Daoy (cell line): ENCODE data around the gene RAPGEF1. TPM values are rescaled to one million over a fixed set of nuclear protein-coding genes. Genes with fewer than 3 reads are reported as not detected.
A peak's percentile ranks its signal among the peaks of the same experiment; 100 is the strongest.

Experiments used
- DNase-seq: peaks from one replicate; pipeline ENCODE4 v3.0.0-alpha.2; 2015; ENCODE audit warnings: low read depth
- total RNA-seq: library from RNA; depleted of rRNA; stranded (reverse); fragments of >200 nt; shearing (Covaris generic); gene quantifications from 2 replicates; pipeline ENCODE4 v1.2.3, GENCODE V29; 2014

Gene RAPGEF1
- total RNA-seq, 1 experiment from 2014 or later, result 34.2 TPM

- DNase-seq, result no peak
Observed at GRCh38 chr9:131752231-131752884, 12.5 kb upstream of the RAPGEF1 start.

DNA sequence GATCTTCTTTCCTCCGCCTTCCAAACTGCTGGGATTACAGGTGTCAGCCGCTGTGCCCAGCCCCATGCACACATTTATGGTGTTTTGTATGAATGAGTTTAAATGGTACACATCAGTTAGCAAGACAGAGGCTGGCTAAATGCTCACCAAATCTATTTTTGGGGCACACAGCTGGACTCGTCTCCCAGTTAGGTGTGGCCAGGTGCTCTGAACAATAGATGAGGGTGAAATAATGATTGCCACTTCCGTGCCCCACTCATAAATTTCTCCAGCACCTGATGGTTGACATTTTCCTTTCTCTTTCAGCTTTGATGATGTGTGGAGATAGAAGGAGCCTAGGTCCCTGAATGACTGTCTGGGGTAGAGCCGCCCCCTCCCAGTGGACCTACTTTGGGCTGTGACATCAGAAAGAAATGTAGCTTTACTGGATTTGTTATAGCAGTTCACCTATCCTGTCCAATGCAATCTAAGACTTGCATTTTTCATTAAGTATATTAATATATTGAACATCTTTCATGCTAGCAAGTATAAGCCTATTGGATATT, 8.6 kb upstream of the RAPGEF1 start:
- DNase-seq, result no peak

DNA sequence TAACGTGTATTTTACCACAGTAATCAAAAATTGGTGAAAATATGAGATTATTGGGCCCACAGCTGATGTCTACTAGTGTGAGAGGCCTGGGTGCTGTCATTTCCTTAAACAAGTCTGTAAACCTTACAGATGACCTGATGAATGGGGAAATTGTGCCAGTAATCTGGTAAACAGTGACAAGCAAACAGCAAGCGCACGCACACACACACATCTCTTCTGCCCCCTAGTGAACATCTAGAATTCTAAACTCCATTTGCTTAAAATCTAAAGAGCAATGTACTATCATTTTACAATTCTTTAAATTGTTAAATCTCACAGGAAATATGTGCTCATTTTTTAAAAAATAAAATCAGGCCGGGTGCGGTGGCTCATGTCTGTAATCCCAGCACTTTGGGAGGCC, 7.5 kb upstream of the RAPGEF1 start:
- peak; percentile 50 for DNase-seq

DNA sequence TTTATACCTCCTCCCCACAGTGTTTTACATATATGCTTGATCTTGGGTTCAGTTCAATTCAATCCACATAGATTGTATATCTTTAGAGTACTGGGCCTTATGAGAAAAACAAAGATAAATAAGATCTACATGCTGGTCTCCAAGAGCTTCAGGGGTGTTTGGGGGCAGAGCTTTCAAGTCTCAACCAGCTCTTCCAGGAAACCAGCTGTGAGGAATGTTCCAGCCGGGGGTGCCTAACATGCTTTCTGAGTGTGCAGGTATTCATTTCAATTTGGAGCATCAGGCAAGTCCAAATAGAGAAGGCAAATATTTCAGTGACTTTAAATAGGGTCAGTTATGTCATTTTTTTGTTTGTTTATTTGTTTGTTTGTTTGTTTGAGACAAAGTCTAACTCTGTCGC, 5.7 kb upstream of the RAPGEF1 start:
- no peak for DNase-seq

DNA sequence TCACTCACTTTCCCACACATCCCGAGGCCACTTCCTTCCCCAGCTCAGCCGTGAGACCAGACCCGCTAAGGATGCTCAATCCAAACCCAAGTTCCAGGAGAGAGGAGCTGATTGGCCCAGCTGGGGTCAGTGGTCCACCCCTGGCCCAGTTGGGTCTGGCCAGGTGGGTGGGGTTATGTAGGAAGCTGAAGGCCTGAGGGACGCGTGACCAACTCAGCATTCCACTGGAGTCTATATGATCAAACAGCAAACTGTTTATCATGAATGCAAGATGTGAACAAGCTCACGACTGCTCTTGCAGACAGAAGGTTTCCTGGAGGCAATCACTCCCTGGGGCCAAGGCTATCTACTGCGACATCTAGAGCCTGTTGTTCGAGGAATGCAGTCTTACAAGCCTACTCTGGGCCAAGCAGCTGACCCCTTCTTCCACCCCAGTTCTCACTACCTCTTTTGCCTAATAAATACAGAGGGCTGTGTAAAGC, 4.9 kb upstream of the RAPGEF1 start:
- no peak for DNase-seq

- DNase-seq, result peak; percentile 44
Observed at GRCh38 chr9:131744171-131744719, 4.4 kb upstream of the RAPGEF1 start.

DNA sequence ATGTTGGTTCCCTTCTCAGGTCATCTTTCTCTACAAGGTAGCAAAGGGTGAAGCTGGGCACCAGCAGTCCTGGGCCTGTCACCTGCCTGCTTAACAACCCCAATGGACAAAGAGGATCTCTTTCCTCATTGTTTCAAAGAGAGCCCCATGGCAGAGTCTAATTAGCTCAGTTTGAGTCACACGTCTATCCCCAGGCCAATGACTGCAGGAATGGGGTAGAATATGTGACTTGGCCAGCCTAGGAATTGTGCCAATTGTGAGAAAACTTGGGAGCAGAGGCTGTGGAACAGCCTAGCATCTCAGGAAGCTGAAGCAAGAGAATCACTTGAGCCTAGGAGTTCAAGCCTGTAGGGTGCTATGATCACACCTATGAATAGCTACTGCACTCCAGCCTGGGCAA, 3.6 kb upstream of the RAPGEF1 start:
- DNase-seq, result no peak

DNA sequence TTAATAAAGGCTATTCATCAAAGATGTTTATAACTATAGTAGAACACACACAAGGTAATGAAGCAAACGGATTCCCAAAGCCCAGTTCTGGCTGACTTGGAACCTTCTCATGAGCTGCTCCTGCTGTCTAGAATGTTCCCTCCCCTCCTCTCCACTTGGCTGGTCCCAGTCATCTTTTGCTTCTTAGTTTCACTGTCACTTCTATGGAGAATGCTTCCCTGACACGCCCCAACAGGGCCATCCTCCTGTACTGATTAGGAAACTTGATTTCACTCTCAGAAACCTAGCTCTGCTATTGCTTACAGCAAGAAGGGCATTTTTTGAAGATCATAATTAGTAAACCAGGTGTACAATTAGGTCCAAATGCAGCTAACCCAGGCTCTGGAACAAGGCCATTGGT, 3.2 kb upstream of the RAPGEF1 start:
- DNase-seq, result no peak

- DNase-seq, result no peak
Observed at GRCh38 chr9:131740898-131741297, 1.0 kb upstream of the RAPGEF1 start.

DNA sequence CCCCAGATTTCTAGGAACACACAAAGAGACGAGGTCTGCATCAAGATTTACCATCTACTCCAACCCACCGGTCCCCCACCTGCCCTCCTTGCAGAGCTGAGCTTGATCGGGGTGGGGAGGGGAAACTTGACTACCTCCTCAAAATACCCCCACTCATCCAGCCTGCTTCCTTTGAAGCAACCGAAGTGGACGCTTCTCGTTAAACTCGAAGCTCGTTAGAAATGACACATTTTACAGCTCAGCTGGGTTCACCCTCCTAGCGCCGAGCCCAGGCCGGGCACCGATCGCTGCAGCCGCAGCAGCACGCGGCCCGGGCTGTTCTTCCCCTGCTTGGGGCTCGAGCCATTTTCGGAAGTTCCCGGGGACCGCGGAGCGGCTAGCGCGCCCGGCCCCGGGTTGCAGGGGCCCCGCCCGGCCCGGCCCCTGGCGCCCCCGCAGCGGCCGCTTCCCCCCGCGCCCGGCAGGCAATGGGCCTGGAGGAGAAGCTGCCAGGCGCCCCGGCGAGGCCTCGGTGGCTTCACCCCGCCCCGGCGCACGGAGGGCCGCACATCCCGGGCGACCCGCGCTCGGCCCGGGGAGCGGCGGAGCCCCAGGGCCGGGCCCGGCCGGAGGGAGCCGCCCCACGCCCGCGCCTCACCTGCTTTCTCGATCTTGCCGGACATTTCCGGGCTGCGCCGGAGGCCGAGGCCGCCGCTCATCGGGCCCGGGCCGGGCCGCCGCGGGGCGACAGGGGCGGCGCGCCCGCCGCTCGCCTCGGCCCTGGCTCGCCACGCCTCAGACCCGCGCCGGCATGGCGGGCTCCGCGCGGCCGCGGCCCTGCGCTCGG, 530 bp downstream of the RAPGEF1 start:
- peak; percentile 62 for DNase-seq

DNA sequence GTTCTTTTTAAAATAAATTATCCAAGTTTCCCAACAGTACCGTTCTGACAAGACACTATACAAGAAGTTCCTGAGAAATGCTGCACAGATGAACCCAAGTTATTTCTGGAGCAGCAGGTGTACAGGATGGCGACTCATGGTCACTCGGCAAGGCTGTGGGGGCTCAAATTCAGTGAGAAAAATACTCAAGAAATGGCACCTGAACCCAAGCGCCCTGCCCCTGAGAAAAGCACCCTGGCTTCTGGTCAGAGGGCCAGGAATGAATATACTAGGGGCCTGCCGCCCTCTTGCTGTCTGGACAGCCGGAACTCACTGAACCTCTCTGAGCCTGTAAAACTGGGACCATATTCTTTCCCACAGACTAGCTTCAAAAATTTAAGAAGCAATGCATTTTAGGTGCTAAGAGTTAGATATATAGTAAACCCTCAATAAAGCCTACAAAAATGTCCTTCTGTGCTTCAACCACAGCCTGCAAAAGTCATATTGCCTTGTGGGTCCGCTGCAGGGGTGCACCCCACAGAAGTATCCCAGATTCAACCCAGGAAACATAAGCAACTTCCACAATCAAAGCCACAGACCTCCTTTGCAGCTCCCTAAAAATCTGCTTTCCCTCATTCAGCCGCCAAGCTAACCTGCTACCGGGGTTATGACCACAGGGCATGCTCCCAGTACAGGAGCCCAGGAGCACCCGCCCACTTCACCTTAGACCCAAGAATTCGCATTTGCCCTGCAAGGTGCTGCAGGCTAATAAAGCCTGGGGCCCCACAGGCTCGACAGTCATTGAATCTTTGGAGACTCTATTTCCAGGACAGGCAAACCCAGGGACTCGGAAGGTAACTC, 1.4 kb downstream of the RAPGEF1 start:
- no peak for DNase-seq

DNA sequence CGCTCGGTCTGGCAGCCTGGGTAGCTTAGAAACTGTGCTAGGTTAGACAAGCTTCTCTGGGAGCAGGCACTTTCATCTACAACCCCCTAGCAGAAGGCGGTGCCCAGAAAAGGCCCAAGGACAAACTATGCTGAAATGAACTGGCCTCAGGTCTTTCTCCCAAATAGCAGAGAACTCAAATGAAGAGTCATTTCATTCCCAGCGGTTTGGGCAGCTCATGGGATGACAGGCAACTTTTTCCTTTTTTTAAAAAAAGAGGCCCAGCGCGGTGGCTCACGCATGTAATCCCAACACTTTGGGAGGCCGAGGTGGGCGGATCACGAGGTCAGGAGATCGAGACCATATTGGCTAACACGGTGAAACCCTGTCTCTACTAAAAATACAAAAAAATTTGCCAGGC, 2.5 kb downstream of the RAPGEF1 start:
- DNase-seq, result no peak

DNA sequence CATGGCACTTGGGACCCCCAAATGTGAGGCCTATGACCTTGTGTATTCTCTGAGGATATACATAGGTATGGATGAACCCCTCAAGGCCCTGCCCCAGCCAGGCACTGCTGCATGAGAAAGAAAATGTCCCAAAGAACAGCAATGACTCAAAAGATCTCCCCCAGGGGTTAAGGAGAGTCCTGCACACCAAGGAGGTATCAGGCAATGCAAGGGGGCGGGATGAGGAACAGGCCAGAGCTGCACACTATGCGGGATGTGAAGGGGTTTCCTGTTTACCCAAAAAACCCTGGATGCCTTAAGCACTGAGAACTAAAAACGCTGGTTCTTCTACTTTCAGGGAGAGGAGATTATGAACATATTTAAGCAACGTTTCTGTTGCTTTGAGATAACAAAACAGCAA, 3.4 kb downstream of the RAPGEF1 start:
- no peak for DNase-seq

DNA sequence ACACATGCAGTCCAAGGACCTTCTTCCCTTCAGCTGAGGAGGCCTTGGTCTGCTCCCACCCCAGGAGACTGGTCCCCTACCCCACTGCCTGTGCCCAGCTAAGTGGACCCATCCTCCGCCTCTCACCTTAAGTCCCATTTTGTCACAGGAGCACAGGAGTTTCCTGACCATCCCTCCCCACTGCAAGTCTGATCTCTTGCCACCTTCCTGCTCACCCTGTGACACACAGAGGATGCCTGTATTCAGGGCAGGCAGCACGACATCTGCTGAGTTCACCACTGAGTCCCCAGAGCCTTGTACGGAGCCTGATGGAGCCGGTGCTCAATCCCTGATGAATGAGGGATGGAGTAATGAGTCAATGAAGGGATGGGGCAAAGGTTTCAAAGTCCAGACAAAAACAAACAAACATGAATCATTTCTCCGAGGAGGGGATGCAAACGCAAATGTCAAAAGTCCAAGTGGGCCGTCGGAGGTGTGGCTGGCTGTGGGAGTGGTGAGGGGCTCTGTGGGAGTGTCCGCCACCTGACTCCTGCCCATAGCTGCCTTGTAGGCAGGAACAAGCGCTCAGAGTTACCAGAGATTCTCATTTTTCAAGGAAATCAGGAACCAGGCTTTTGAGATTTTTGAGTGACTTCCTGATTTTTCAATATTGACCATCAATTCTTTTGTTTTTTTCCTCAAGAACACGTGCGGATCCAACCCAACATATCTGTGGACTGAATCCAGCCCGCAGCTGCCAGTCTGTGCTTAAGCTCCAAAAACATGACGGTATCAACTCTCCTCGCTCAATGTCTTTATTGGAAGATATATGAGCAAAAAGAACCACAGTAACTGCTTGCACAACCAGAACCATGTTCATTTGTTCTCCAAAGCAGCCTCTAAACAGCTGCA, 4.4 kb downstream of the RAPGEF1 start:
- DNase-seq, result peak; percentile 63

- no peak for DNase-seq
Observed at GRCh38 chr9:131734781-131735180, 5.1 kb downstream of the RAPGEF1 start.

- peak; percentile 85 for DNase-seq
Observed at GRCh38 chr9:131734165-131734610, 5.7 kb downstream of the RAPGEF1 start.

GRCh38 chr9:131733541-131734061, 6.3 kb downstream of the RAPGEF1 start:
- peak; percentile 98 for DNase-seq

DNA sequence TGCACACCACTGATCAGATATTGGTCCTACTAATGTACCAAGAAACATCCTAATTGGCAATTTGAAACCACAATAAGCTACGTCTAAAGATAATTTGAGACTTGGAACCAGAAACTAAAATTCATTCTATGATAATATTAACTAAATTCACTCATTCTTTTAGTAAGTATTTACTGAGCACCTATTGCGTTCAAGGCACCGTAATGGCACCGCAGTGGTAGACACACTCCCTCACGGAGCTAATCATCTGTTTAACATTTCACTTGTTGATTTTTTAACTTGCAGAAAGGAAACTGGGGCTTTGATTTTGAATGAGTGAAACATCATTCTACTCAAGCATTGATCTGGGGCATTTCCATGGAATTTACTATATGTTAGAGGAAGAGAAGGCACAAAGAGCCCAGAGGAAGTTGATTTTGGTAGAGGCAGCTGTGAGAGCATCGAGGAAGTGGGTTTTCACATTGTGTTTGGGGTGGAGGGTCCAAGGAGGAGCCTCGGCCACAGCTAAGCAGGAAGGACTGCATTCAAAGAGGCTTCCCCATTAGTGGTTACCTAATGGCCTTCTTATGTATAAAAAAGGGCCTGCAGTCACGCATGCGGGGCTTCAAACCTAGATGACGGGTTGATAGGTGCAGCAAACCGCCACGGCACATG, 7.1 kb downstream of the RAPGEF1 start:
- peak; percentile 53 for DNase-seq

DNA sequence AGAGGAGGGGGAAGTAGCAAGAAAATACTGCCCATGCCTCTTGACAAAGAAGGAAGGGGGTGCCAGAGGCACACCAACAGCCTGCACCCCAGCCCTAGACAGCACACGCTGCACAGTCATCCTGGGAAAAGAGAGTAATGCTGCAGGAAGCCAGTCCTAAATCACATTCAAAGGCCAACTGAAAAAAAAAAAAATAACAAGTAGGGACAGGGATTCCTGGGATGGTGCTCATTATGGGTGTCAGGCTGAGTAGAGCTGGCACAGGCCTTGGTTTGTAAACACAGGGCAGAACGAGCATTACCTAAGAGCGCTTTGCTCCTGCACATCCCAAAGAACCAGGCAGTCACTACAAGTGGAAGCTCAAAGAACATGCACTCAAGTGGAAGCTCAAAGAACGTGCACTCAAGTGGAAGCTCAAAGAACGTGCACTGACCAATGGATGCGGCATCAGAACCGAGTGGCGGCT, 7.8 kb downstream of the RAPGEF1 start:
- DNase-seq, result peak; percentile 71

DNA sequence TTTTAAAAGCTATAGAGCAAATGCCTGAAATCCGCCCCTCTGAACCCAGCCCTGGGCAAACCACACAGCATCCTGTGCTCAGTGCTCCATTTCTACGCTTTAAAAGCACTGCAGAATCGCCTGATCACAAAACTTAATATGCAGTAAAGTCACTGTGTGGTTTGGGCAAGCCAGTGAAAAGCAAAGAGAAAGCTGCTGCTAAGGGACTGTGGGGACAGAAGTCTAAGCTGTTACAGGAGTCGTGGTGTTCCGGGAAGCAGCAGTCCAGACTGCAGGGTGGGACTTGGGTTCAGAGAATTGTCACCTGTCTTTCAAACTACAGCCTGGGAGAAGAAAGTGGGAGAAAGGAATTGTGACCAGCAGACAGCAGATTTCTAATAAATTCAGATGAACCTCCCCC, 8.2 kb downstream of the RAPGEF1 start:
- no peak for DNase-seq
